Measurements from ENCODE around the gene RETSAT. TPM values are rescaled to one million over a fixed set of nuclear protein-coding genes. Genes with fewer than 3 reads are reported as not detected.

Gene RETSAT
- total and polyA plus RNA-seq, 2 donors (not counting 1 experiment from before 2014, with no cell fraction given), result 13.0 to 28.1 TPM

DNA sequence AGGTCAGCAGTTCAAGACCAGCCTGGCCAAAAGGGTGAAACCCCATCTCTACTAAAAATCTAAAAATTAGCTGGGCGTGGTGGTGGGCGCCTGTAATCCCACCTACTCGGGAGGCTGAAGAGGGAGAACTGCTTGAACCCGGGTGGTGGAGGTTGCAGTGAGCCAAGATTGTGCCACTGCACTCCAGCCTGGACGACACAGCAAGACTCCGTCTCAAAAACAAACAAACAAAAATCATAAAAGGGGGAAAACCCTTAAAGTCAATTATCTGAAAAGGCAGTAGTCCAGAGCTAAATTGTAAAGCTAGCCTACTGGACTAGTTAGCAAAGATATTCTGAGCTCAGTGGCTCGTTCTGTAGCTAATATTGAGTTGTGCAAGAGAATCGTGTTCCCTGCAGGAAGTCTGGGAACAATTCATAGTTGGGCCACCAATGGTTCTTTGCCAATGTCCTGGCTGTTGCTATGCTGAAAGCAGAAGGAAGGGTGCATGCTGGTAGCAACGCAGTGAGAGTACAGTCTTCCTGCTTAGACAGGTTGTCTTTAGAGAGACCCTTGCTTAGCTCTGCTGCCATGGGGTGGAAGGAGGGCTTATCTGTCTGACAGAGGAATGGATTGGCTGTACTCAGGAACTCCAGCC is 30.9 kb downstream of the RETSAT start:
- DNase-seq, result no peak
- no peak overlapping the region for H3K4me3 ChIP-seq (ENCODE audit: control extremely low read depth in 1 of 5, extremely low read depth in 1 of 5, insufficient read depth in 1 of 5, low read depth in 2 of 5, low read length in 4 of 5)
- WGBS (ENCODE audit: insufficient coverage), result 91% methylated on average over 6 of the region's 9 CpGs
- peaks cover 96% of the 10 kb centered on the region for H3K79me2 ChIP-seq (ENCODE audit: control insufficient read depth, insufficient read depth, low read length)
- no peak overlapping the region for H2AFZ ChIP-seq (ENCODE audit: insufficient read depth, low read depth, low read length, poor library complexity, severe bottlenecking)
- H3K9ac ChIP-seq (ENCODE audit: low read length), result no peak overlapping the region
- ChIA-PET CTCF (interaction anchor here (1.0 to 3.1 kb wide), 2 partner anchors 23 to 32 kb away, joined by 3 to 11 read pairs; no protein-coding TSS in a partner anchor), POLR2A (no interaction called here)
- TF ChIP-seq, protein P1, sequence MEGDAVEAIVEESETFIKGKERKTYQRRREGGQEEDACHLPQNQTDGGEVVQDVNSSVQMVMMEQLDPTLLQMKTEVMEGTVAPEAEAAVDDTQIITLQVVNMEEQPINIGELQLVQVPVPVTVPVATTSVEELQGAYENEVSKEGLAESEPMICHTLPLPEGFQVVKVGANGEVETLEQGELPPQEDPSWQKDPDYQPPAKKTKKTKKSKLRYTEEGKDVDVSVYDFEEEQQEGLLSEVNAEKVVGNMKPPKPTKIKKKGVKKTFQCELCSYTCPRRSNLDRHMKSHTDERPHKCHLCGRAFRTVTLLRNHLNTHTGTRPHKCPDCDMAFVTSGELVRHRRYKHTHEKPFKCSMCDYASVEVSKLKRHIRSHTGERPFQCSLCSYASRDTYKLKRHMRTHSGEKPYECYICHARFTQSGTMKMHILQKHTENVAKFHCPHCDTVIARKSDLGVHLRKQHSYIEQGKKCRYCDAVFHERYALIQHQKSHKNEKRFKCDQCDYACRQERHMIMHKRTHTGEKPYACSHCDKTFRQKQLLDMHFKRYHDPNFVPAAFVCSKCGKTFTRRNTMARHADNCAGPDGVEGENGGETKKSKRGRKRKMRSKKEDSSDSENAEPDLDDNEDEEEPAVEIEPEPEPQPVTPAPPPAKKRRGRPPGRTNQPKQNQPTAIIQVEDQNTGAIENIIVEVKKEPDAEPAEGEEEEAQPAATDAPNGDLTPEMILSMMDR (IDR thresholded peaks at IDR 0.05), result no peak
- no peak for TF ChIP-seq EZH2 (IDR thresholded peaks at IDR 0.05; ENCODE audit: borderline replicate concordance, insufficient read depth, low read depth, low read length, poor library complexity, severe bottlenecking)
- no peak overlapping the region for H3K4me2 ChIP-seq (replicated peaks; ENCODE audit: low read depth, low read length, poor library complexity, severe bottlenecking)
- intact Hi-C loops (cut with micrococcal nuclease), result no loop called here
- no peaks in the 10 kb centered on the region for H3K27me3 ChIP-seq (replicated peaks in 1 of 4; ENCODE audit: control extremely low read depth in 1 of 4, control insufficient read depth in 3 of 4, insufficient read depth in 4 of 4, low read length in 3 of 4)
- peaks cover 1 to 85% of the 10 kb centered on the region in 2 experiments for H3K36me3 ChIP-seq (replicated peaks in 1 of 2; ENCODE audit: control extremely low read depth in 1 of 2, control insufficient read depth in 1 of 2, extremely low read depth in 1 of 2, insufficient read depth in 2 of 2, low read length in 1 of 2)
- H3K9me3 Mint-ChIP-seq (ENCODE audit: insufficient read depth), result no peaks in the 10 kb centered on the region
- peak overlapping the region; percentile 100 for H3K4me3 Mint-ChIP-seq
- H3K9me3 ChIP-seq (ENCODE audit: control extremely low read depth in 1 of 3, control insufficient read depth in 2 of 3, insufficient read depth in 1 of 3, low read length in 2 of 3), result no peaks in the 10 kb centered on the region
- ATAC-seq (ENCODE audit: low read depth), result no peak
- no peak overlapping the region for H3K27ac Mint-ChIP-seq
- H4K20me1 ChIP-seq (ENCODE audit: control insufficient read depth, insufficient read depth, low read length, poor library complexity, severe bottlenecking), result peaks cover 85% of the 10 kb centered on the region
- H3K4me1 Mint-ChIP-seq, result peaks cover 88% of the 10 kb centered on the region
- no peaks in the 10 kb centered on the region for H3K27me3 Mint-ChIP-seq
- no peak overlapping the region for H3K27ac ChIP-seq (ENCODE audit: low read length in 2 of 2)
- H3K4me1 ChIP-seq (ENCODE audit: control insufficient read depth in 2 of 2, insufficient read depth in 2 of 2, low read length in 2 of 2), result peaks cover 33 to 60% of the 10 kb centered on the region in 2 donors

GRCh38 chr2:85319796-85320195 is 34.5 kb downstream of the RETSAT start:
- Histone ChIP-seq H3K4me3 (ENCODE audit: control extremely low read depth in 1 of 5, extremely low read depth in 1 of 5, insufficient read depth in 1 of 5, low read depth in 2 of 5, low read length in 4 of 5) (no peak overlapping the region), H3K4me1 (ENCODE audit: control insufficient read depth in 2 of 2, insufficient read depth in 2 of 2, low read length in 2 of 2) (peaks cover 18 to 34% of the 10 kb centered on the region in 2 donors), H4K20me1 (ENCODE audit: control insufficient read depth, insufficient read depth, low read length, poor library complexity, severe bottlenecking) (peaks cover 71% of the 10 kb centered on the region), H2AFZ (ENCODE audit: insufficient read depth, low read depth, low read length, poor library complexity, severe bottlenecking) (no peak overlapping the region), H3K27me3 (replicated peaks in 1 of 4; ENCODE audit: control extremely low read depth in 1 of 4, control insufficient read depth in 3 of 4, insufficient read depth in 4 of 4, low read length in 3 of 4) (no peaks in the 10 kb centered on the region), H3K27ac (ENCODE audit: low read length in 2 of 2) (peak overlapping the region in 1 of 2 donors; percentile 3), H3K79me2 (ENCODE audit: control insufficient read depth, insufficient read depth, low read length) (peaks cover 66% of the 10 kb centered on the region), H3K9ac (ENCODE audit: low read length) (no peak overlapping the region), H3K36me3 (replicated peaks in 1 of 2; ENCODE audit: control extremely low read depth in 1 of 2, control insufficient read depth in 1 of 2, extremely low read depth in 1 of 2, insufficient read depth in 2 of 2, low read length in 1 of 2) (peaks cover 1 to 80% of the 10 kb centered on the region in 2 experiments), H3K4me2 (replicated peaks; ENCODE audit: low read depth, low read length, poor library complexity, severe bottlenecking) (no peak overlapping the region), H3K9me3 (ENCODE audit: control extremely low read depth in 1 of 3, control insufficient read depth in 2 of 3, insufficient read depth in 1 of 3, low read length in 2 of 3) (no peaks in the 10 kb centered on the region)
- intact Hi-C loops (cut with micrococcal nuclease), result no loop called here
- ChIA-PET POLR2A (no interaction called here), CTCF (interaction anchor here (1.1 kb wide), 1 partner anchor 19 kb away, joined by 4 read pairs; no protein-coding TSS in a partner anchor)
- WGBS (ENCODE audit: insufficient coverage), result 94% methylated on average over 4 of the region's 4 CpGs
- no peaks in the 10 kb centered on the region for H3K9me3 Mint-ChIP-seq (ENCODE audit: insufficient read depth)
- no peak overlapping the region for H3K4me3 Mint-ChIP-seq
- ATAC-seq (ENCODE audit: low read depth), result no peak
- TF ChIP-seq, protein P1 (IDR thresholded peaks at IDR 0.05), result no peak
- no peak for TF ChIP-seq EZH2 (IDR thresholded peaks at IDR 0.05; ENCODE audit: borderline replicate concordance, insufficient read depth, low read depth, low read length, poor library complexity, severe bottlenecking)
- no peak overlapping the region for H3K27ac Mint-ChIP-seq
- no peaks in the 10 kb centered on the region for H3K27me3 Mint-ChIP-seq
- H3K4me1 Mint-ChIP-seq, result peaks cover 63% of the 10 kb centered on the region
- DNase-seq, result no peak
